Measurements from ENCODE around the gene NF1. TPM values are rescaled to one million over a fixed set of nuclear protein-coding genes. Genes with fewer than 3 reads are reported as not detected.

NF1 gene
- total RNA-seq, 1 experiment from 2014 or later, result 62.4 TPM

DNA sequence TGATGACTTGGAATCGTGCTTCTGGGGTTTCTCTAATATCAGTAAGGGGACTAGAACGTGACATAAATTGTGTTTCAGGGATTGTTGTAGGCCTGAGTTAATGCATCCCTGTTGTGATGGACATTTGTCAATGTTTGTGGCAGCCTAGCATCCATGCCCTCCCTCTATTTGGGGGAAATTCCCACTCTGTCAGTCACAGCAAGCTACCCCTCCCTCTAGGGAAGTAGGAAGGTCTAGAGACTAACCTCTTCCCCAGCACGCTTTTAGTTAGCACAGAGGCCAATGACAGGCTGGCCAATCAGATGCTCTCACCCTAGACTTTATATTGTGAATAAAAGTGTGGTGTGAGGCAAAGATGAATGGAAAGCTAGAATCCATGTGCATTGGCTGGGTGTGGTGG, 32.4 kb upstream of the NF1 start:
- no peak overlapping the region for H3K4me3 ChIP-seq (ENCODE audit: low read depth, low read length)
- TF ChIP-seq, protein P1, sequence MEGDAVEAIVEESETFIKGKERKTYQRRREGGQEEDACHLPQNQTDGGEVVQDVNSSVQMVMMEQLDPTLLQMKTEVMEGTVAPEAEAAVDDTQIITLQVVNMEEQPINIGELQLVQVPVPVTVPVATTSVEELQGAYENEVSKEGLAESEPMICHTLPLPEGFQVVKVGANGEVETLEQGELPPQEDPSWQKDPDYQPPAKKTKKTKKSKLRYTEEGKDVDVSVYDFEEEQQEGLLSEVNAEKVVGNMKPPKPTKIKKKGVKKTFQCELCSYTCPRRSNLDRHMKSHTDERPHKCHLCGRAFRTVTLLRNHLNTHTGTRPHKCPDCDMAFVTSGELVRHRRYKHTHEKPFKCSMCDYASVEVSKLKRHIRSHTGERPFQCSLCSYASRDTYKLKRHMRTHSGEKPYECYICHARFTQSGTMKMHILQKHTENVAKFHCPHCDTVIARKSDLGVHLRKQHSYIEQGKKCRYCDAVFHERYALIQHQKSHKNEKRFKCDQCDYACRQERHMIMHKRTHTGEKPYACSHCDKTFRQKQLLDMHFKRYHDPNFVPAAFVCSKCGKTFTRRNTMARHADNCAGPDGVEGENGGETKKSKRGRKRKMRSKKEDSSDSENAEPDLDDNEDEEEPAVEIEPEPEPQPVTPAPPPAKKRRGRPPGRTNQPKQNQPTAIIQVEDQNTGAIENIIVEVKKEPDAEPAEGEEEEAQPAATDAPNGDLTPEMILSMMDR (IDR thresholded peaks at IDR 0.05; ENCODE audit: insufficient read depth in 1 of 2, low read depth in 1 of 2, low read length in 1 of 2, severe bottlenecking in 1 of 2, unreplicated experiment in 1 of 2), result no peak
- no peaks in the 10 kb centered on the region for H3K27me3 ChIP-seq (replicated peaks; ENCODE audit: control insufficient read depth, insufficient read depth, low read length)
- no peak for DNase-seq
- H3K4me1 ChIP-seq, result peaks cover 5% of the 10 kb centered on the region
- H3K36me3 ChIP-seq (ENCODE audit: control insufficient read depth, insufficient read depth, low read length), result no peaks in the 10 kb centered on the region
- Mint-ChIP-seq H3K9me3 (ENCODE audit: unreplicated experiment) (no peaks in the 10 kb centered on the region), H3K4me1 (ENCODE audit: low read depth, unreplicated experiment) (peaks cover 6% of the 10 kb centered on the region), H3K27me3 (ENCODE audit: insufficient read depth, unreplicated experiment) (no peaks in the 10 kb centered on the region), H3K27ac (ENCODE audit: unreplicated experiment) (no peak overlapping the region), H3K4me3 (ENCODE audit: unreplicated experiment) (no peak overlapping the region), H3K36me3 (ENCODE audit: insufficient read depth, unreplicated experiment) (no peaks in the 10 kb centered on the region)
- intact Hi-C loops (cut with micrococcal nuclease; ENCODE audit: unreplicated experiment), result no loop called here
- H3K9me3 ChIP-seq, result 0 out of 2 replicates have a peak, but pooled peaks cover 7% of the 10 kb centered on the region
- CTCF ChIA-PET, result interaction anchor here (1.4 kb wide), 1 partner anchor 32 kb away, joined by 6 read pairs; the partner anchor contains the start of gene NF1
- no TSS peak for BruUV-seq (replicated peaks)
- POLR2A ChIA-PET, result no interaction called here

GRCh38 chr17:31064707-31065106, 30.1 kb upstream of the NF1 start:
- Mint-ChIP-seq H3K27ac (ENCODE audit: unreplicated experiment) (no peak overlapping the region), H3K4me3 (ENCODE audit: unreplicated experiment) (no peak overlapping the region), H3K27me3 (ENCODE audit: insufficient read depth, unreplicated experiment) (no peaks in the 10 kb centered on the region), H3K36me3 (ENCODE audit: insufficient read depth, unreplicated experiment) (no peaks in the 10 kb centered on the region), H3K9me3 (ENCODE audit: unreplicated experiment) (no peaks in the 10 kb centered on the region), H3K4me1 (ENCODE audit: low read depth, unreplicated experiment) (peaks cover 6% of the 10 kb centered on the region)
- no peak overlapping the region for H3K4me3 ChIP-seq (ENCODE audit: low read depth, low read length)
- H3K36me3 ChIP-seq (ENCODE audit: control insufficient read depth, insufficient read depth, low read length), result no peaks in the 10 kb centered on the region
- ChIA-PET CTCF (no interaction called here), POLR2A (interaction anchor here (1.0 kb wide), 1 partner anchor 30 kb away, joined by 4 read pairs; the partner anchor contains the start of gene NF1)
- BruUV-seq (replicated peaks), result no TSS peak
- intact Hi-C loops (cut with micrococcal nuclease; ENCODE audit: unreplicated experiment), result no loop called here
- H3K9me3 ChIP-seq, result 0 out of 2 replicates have a peak, but pooled peaks cover 9% of the 10 kb centered on the region
- TF ChIP-seq, protein P1 (IDR thresholded peaks at IDR 0.05; ENCODE audit: insufficient read depth in 1 of 2, low read depth in 1 of 2, low read length in 1 of 2, severe bottlenecking in 1 of 2, unreplicated experiment in 1 of 2), result no peak
- H3K27me3 ChIP-seq (replicated peaks; ENCODE audit: control insufficient read depth, insufficient read depth, low read length), result no peaks in the 10 kb centered on the region
- H3K4me1 ChIP-seq, result peaks cover 23% of the 10 kb centered on the region
- DNase-seq, result no peak

GRCh38 chr17:31067691-31068184, 27.0 kb upstream of the NF1 start:
- Mint-ChIP-seq H3K27ac (ENCODE audit: unreplicated experiment) (peak overlapping the region; percentile 40), H3K4me1 (ENCODE audit: low read depth, unreplicated experiment) (peaks cover 19% of the 10 kb centered on the region), H3K36me3 (ENCODE audit: insufficient read depth, unreplicated experiment) (no peaks in the 10 kb centered on the region), H3K9me3 (ENCODE audit: unreplicated experiment) (no peaks in the 10 kb centered on the region), H3K4me3 (ENCODE audit: unreplicated experiment) (no peak overlapping the region), H3K27me3 (ENCODE audit: insufficient read depth, unreplicated experiment) (no peaks in the 10 kb centered on the region)
- ChIA-PET CTCF (interaction anchor here (1.1 kb wide), 1 partner anchor 55 kb away, joined by 3 read pairs; no protein-coding TSS in a partner anchor), POLR2A (interaction anchor here (1.4 kb wide), 1 partner anchor 28 kb away, joined by 3 read pairs; the partner anchor contains the start of gene NF1)
- BruUV-seq (replicated peaks), result no TSS peak
- no peaks in the 10 kb centered on the region for H3K27me3 ChIP-seq (replicated peaks; ENCODE audit: control insufficient read depth, insufficient read depth, low read length)
- peaks cover 34% of the 10 kb centered on the region for H3K4me1 ChIP-seq
- TF ChIP-seq, protein P1 (IDR thresholded peaks at IDR 0.05; ENCODE audit: insufficient read depth in 1 of 2, low read depth in 1 of 2, low read length in 1 of 2, severe bottlenecking in 1 of 2, unreplicated experiment in 1 of 2), result no peak
- H3K9me3 ChIP-seq, result 0 out of 2 replicates have a peak, but pooled peaks cover 9% of the 10 kb centered on the region
- intact Hi-C loops (cut with micrococcal nuclease; ENCODE audit: unreplicated experiment), result no loop called here
- no peak overlapping the region for H3K4me3 ChIP-seq (ENCODE audit: low read depth, low read length)
- H3K36me3 ChIP-seq (ENCODE audit: control insufficient read depth, insufficient read depth, low read length), result no peaks in the 10 kb centered on the region
- peak in 1 of 2 experiments; percentile 53 for DNase-seq

Data from Caco-2 (cell line).